Pulmonary artery endothelial cell (primary cell): ENCODE data around the gene ANKDD1A. TPM values are rescaled to one million over a fixed set of nuclear protein-coding genes. Genes with fewer than 3 reads are reported as not detected.
A peak's percentile ranks its signal among the peaks of the same experiment; 100 is the strongest.

Experiments used
- DNase-seq: peaks from one replicate; pipeline ENCODE4 v3.0.0-alpha.2; 2011; ENCODE audit warnings: low read depth, low spot score
- total RNA-seq: library from RNA; depleted of rRNA; stranded (reverse); fragments of >200 nt; gene quantifications from 2 replicates; pipeline ENCODE4 v1.2.3, GENCODE V29; 2014

The ANKDD1A gene
- total RNA-seq, 1 donor from 2014 or later: 4.7 TPM

DNA sequence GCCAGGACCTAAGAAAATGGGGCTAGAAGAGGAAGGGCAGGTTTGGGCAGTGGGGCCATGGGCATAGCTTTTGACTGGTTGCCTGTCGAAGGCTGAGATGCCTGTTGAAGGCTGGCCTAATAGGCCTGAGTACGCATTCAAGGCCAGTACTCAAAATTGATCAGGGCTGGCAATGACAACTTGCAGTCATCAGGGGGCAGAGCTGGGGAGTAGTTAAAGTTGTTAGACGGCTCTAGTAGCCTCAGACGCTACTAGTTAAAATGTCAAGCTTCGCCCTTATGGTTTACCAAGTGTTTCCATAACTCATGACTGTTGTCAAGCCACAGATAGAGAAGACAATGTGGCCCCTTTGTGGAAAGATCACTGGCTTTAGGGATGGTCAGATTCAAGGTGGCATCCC lies 49.3 kb downstream of the ANKDD1A start:
- no peak for DNase-seq

DNA sequence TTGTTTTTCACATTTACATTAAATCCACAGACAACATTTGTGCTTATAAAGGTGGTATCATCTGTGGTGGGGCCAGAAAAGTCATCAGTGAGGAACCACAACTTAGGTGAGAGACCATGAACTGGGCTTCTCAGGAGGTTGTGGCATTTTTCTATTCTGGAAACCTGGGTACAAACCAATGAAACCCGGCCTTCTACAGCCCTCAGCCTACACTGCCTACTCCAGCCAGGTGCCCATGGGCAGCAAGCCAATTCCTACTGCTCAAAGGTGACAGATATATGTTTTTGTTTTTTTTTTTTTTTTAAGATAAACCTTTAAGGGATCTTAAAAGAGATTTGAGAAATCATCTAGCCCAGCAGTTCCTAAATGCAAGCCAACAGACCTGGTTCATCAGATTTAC lies 57.7 kb downstream of the ANKDD1A start:
- DNase-seq: no peak

GRCh38 chr15:64970698-64971097 lies 59.0 kb downstream of the ANKDD1A start:
- no peak for DNase-seq

GRCh38 chr15:64975390-64975789 lies 63.7 kb downstream of the ANKDD1A start:
- no peak for DNase-seq

DNA sequence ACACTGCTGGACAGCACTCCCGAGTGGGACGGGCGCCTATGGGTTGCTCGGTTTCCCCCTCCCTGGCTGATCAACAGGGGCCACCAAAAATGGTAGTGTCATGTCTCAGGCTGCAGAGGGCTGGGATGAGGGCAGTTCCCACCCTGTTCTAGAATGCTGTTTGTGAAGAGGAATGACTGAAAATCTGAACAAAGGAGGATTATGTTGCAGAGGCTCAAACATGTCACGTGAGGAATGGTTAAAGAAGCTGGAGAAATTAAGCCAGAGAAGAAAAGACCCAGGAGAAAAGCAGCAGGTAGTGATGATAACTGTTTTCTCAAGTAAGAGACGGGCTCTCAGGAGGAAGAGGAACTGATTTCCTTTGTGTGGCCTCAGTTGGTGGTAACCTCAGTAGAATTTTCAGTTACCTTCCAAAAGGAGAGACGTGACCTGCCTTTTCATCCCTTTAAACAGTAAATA lies 67.6 kb downstream of the ANKDD1A start:
- no peak for DNase-seq

DNA sequence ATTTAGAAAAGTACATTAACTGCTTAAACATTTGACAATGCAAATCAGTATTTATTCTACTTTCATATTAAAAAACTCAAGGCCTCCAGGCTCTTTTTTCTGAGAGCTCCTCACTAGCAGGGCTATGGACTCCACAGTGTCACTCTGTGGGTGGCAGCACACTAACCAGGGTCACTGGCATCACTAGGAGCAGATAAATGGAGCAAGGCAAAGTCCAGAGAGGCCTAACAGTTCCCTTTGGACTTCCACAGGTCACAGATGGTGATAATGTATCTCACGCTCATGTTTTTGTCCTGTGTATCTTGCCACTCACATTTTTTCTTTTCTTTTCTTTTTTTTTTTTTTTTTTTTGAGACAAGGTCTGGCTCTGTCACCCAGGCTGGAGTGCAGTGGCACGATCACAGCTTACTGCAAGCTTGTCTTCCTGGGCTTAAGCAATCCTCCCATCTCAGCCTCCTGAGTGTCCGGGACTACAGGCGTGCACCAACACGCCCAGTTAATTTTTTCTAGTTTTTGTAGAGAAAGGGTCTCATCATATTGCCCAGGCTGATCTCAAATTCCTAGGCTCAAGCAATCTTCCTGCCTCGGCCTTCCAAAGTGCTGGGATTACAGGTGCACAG lies 70.2 kb downstream of the ANKDD1A start:
- no peak for DNase-seq

DNA sequence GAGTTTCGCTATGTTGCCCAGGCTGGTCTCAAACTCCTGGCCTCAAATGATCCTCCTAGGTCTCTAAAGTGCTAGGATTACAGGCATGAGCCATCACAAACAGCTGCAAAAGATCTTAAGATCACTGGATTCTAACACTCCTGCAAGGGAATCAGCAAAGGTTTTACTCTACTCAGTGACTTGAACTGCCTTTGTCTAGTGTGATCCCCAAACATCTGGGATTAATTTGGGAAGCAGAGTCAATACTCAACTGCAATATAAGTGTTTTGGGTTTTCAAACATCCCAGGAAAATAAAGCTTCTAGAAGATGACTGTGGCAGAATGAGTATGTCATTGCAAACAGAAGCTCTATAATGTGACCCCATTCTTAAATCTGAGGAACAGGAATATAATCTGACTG lies 70.8 kb downstream of the ANKDD1A start:
- DNase-seq: no peak

GRCh38 chr15:64985366-64986033 lies 73.8 kb downstream of the ANKDD1A start:
- DNase-seq: no peak

DNA sequence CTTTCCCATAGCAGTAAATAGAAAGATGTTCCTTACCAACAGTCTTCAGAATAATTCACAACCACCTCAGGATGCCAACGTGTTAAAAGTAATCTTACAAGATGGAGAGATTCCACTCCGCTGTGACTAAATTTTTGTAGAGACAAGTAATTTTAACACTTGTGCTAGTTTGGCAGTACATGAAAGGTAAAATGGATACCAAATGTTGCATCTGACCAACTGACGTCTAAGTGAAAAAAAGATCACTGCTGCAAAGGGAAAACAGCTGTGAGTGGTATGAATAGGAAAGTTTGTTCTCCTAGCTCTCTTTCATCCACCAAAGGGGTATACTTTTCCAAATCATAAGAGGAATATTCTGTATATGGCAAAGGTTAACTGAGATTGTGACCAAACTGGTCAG lies 75.4 kb downstream of the ANKDD1A start:
- no peak for DNase-seq

DNA sequence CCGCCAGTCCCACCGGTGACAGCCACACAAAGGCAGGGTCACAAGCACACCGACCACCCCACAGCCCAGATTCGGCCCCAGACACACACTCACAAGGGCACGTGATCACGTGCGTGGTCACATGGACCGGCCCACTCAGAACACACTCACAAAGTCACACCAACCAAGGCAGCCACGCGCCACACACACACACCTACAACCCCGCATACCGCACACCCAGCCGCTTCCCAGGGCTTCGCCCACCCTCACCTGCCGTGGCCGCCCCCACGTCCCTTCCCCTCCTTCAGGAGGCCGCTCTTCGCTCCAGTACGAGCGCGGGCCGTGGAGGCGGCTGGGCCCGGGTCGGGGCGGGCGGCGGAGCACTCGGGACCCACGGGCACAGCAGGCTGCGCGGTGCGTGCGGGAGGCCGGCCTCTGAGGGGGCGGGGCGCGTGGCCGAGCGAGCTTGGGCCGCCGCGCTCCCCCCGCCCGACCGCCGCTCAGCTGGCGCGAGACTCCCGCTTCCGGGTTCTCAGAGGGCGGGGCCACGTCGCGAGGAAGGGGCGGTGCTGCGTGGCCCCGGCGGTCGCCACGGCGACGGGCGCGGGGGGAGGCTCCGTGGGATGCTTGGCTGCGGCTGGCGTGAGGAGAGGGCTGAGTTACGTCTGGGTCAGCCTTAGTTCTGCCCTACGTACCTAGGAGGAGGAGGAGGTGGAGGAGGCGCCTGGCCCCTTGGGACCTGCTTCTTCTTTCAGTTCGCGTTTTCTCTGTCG lies 77.9 kb downstream of the ANKDD1A start, which contains the start of gene SPG21:
SPG21 (minus strand) TSS at position 499 of the 752 bp plus-strand sequence. CDS start 6,345 bp downstream, outside the sequence.
- peak; percentile 77 for DNase-seq

DNA sequence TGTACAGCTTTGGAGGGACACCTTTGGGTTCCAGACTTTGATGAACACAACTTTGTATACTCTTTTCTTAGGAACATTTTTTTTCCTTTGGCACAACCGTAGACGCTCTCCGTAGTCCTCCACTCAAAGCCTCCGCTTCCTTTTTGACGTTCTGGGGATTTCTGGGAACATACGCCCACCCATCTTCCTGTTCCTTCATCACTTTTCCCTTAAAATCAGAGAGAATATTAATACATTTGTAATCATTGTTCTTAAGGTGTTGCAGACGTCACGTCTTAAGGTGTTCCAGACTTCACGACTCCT lies 78.4 kb downstream of the ANKDD1A start:
- no peak for DNase-seq

- DNase-seq: no peak
Measured at GRCh38 chr15:64991536-64992135, 79.9 kb downstream of the ANKDD1A start.

DNA sequence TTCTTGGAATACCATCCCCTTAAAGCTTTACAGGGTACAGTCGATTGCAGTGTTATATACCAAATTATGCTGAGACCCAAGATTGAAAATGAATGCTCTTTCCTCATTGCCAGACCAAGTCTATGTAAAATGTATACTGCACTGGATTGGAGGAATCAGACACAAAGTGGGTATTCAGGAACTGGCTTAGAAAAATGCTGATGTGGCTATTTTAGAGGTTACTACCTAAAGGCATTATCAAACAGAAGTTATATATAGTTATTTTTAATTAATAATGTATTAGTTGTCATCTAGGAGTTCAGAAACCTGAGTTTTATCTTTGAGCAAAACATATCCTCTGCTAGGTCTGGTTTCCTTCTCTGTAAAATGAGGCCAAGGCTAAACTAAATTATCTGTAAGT lies 81.6 kb downstream of the ANKDD1A start:
- no peak for DNase-seq

DNA sequence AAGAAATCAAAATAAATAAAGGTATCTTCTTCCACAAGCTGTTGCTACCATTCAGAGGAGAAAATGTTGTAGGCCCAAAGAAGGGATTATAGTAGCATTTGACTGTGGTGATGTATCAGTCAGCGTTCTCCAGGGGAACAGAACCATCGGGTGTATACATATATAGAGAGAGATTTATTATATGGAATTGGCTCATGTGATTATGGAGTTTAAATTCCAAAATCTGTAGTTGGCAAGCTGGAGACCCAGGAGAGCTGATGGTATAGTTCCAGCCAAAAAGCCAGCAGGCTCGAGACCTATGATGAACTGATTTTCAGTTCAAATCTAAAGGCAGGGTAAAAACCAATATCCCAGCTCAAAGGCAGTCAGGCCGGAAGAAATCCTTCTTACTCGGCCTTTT lies 85.4 kb downstream of the ANKDD1A start:
- DNase-seq: no peak

DNA sequence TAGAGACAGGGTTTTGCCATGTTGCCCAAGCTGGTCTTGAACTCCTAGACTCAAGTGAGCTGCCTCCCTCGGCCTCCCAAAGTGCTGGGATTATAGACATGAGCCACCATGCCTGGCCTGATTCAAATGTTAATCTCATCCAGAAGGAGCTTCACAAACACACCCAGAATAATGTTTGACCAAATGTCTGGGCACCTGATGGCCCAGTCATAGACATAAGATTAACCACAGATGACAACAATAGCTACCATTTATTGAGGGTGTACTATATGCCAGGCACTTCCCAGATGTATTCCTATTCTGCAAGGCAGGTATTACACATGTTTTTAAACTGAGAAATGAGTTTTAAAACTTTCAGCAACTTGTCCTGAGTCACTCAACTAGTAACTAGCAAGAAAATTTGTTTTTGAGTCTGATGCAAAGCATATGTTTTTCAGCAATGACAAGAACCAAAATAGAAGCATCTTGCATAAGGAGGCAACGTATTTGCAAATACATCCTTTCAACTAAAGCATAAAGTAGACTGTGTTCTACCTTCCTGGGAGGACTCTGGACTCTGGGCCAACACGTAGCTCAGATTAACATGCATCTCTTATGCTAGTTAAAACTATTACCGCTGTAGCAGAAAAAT lies 86.2 kb downstream of the ANKDD1A start:
- DNase-seq: no peak

- no peak for DNase-seq
Measured at GRCh38 chr15:65004993-65005392, 93.3 kb downstream of the ANKDD1A start.

GRCh38 chr15:65006876-65007275 lies 95.2 kb downstream of the ANKDD1A start:
- no peak for DNase-seq

Other genes with a start within 250 kb of the ANKDD1A start
- gene RBPMS2, start 136.3 kb upstream of the ANKDD1A start, total RNA-seq: 0.07 TPM in 1 of 2 replicates, not detected in the other
- 8.8 and 14.7 TPM in 2 replicates for gene PIF1, start 86.3 kb upstream of the ANKDD1A start, total RNA-seq
- 27.4 and 30.0 TPM in 2 replicates for gene PLEKHO2, start 70.0 kb upstream of the ANKDD1A start, total RNA-seq
- 66.3 and 78.7 TPM in 2 replicates for gene SPG21, start 78.0 kb downstream of the ANKDD1A start, total RNA-seq
- 14.6 and 16.1 TPM in 2 replicates for gene MTFMT, start 117.7 kb downstream of the ANKDD1A start, total RNA-seq
- not detected in 2 replicates for gene SLC51B, start 133.5 kb downstream of the ANKDD1A start, total RNA-seq
- gene RASL12, start 156.1 kb downstream of the ANKDD1A start, total RNA-seq: not detected in 2 replicates
- gene KBTBD13, start 164.8 kb downstream of the ANKDD1A start, total RNA-seq: not detected in 2 replicates
- 0.40 and 1.1 TPM in 2 replicates for gene UBAP1L, start 203.3 kb downstream of the ANKDD1A start, total RNA-seq
- gene PDCD7, start 221.9 kb downstream of the ANKDD1A start, total RNA-seq: 16.6 and 17.3 TPM in 2 replicates